WTC11 (cell line): ENCODE results near the gene FGD5.

Source experiments
- ELF4 ChIP-seq: sonication (generic); formaldehyde crosslinking; IDR thresholded peaks from 2 replicates; pipeline ENCODE4 v1.8.1; 2022; ENCODE audit warnings: low read depth, mild to moderate bottlenecking, moderate library complexity, missing genetic modification reagents
- KAT7 ChIP-seq: sonication (generic); formaldehyde crosslinking; IDR thresholded peaks from 2 replicates; pipeline ENCODE4 v1.8.1; 2023; ENCODE audit warnings: missing genetic modification reagents, mild to moderate bottlenecking, borderline replicate concordance
- NFE2L1 ChIP-seq: sonication (generic); formaldehyde crosslinking; IDR thresholded peaks from 2 replicates; pipeline ENCODE4 v1.8.1; 2023; ENCODE audit warnings: missing genetic modification reagents
- NR3C1 ChIP-seq: sonication (generic); formaldehyde crosslinking; conservative IDR thresholded peaks from 2 replicates; pipeline ENCODE4 v1.8.1; 2023; ENCODE audit warnings: low read depth, mild to moderate bottlenecking, missing genetic modification reagents
- TCF7 ChIP-seq: sonication (generic); formaldehyde crosslinking; IDR thresholded peaks from 2 replicates; pipeline ENCODE4 v1.8.0; 2022; ENCODE audit warnings: mild to moderate bottlenecking, low read depth, missing genetic modification reagents, moderate library complexity
- TF ChIP-seq, protein P1 (sequence below): sonication (generic); formaldehyde crosslinking; IDR thresholded peaks from 2 replicates; pipeline ENCODE4 v1.8.1; 2022; ENCODE audit warnings: missing genetic modification reagents, borderline replicate concordance
- TF ChIP-seq, protein P2 (sequence below): fragments of 200-600 bp; IDR thresholded peaks from 2 replicates; pipeline ENCODE4 v1.8.0; 2022; ENCODE audit warnings: antibody characterized with exemption
- TF ChIP-seq, protein P3 (sequence below): sonication (generic); formaldehyde crosslinking; IDR thresholded peaks from 2 replicates; pipeline ENCODE4 v1.8.1; 2022; ENCODE audit warnings: mild to moderate bottlenecking, moderate library complexity, missing genetic modification reagents
- TF ChIP-seq, protein P4 (sequence below): sonication (generic); formaldehyde crosslinking; conservative IDR thresholded peaks from 2 replicates; pipeline ENCODE4 v1.8.1; 2022; ENCODE audit warnings: mild to moderate bottlenecking, missing genetic modification reagents
- TF ChIP-seq, protein P5 (sequence below): sonication (generic); formaldehyde crosslinking; IDR thresholded peaks from 2 replicates; pipeline ENCODE4 v1.8.0; 2023; ENCODE audit warnings: mild to moderate bottlenecking, missing genetic modification reagents
- TF ChIP-seq, protein P6 (sequence below): sonication (generic); formaldehyde crosslinking; IDR thresholded peaks from 2 replicates; pipeline ENCODE4 v1.8.1; 2022; ENCODE audit warnings: low read depth, mild to moderate bottlenecking, moderate library complexity, missing genetic modification reagents, borderline replicate concordance

DNA sequence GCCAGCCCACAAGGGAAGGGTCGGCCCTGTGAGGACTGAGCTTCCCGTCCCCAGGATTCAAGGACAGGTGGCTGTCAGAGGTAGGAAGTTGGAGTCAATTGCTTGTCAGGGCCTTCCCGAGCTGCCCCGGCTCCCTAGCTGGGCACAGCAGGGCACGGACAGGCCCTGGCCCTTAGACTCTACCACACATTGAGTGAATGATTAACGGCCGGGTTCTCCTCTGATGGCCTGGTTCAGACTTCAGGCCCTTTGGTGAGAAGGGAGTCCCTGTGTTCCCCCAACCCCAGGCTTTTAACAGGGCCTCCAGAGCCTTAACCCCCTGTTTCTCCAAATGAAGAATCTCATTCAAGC lies 16.4 kb upstream of the FGD5 start:
- TF ChIP-seq NFE2L1 (CRISPR knock-in tag) (no peak), ELF4 (no peak), NR3C1 (CRISPR knock-in tag) (no peak), TCF7 (no peak), KAT7 (CRISPR knock-in tag) (no peak)
- TF ChIP-seq, protein P1, sequence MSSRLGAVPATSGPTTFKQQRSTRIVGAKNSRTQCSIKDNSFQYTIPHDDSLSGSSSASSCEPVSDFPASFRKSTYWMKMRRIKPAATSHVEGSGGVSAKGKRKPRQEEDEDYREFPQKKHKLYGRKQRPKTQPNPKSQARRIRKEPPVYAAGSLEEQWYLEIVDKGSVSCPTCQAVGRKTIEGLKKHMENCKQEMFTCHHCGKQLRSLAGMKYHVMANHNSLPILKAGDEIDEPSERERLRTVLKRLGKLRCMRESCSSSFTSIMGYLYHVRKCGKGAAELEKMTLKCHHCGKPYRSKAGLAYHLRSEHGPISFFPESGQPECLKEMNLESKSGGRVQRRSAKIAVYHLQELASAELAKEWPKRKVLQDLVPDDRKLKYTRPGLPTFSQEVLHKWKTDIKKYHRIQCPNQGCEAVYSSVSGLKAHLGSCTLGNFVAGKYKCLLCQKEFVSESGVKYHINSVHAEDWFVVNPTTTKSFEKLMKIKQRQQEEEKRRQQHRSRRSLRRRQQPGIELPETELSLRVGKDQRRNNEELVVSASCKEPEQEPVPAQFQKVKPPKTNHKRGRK: no peak
- TF ChIP-seq, protein P2, sequence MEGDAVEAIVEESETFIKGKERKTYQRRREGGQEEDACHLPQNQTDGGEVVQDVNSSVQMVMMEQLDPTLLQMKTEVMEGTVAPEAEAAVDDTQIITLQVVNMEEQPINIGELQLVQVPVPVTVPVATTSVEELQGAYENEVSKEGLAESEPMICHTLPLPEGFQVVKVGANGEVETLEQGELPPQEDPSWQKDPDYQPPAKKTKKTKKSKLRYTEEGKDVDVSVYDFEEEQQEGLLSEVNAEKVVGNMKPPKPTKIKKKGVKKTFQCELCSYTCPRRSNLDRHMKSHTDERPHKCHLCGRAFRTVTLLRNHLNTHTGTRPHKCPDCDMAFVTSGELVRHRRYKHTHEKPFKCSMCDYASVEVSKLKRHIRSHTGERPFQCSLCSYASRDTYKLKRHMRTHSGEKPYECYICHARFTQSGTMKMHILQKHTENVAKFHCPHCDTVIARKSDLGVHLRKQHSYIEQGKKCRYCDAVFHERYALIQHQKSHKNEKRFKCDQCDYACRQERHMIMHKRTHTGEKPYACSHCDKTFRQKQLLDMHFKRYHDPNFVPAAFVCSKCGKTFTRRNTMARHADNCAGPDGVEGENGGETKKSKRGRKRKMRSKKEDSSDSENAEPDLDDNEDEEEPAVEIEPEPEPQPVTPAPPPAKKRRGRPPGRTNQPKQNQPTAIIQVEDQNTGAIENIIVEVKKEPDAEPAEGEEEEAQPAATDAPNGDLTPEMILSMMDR: no peak
- TF ChIP-seq, protein P3, sequence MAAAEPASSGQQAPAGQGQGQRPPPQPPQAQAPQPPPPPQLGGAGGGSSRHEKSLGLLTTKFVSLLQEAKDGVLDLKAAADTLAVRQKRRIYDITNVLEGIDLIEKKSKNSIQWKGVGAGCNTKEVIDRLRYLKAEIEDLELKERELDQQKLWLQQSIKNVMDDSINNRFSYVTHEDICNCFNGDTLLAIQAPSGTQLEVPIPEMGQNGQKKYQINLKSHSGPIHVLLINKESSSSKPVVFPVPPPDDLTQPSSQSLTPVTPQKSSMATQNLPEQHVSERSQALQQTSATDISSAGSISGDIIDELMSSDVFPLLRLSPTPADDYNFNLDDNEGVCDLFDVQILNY (CRISPR knock-in tag): no peak
- TF ChIP-seq, protein P4, sequence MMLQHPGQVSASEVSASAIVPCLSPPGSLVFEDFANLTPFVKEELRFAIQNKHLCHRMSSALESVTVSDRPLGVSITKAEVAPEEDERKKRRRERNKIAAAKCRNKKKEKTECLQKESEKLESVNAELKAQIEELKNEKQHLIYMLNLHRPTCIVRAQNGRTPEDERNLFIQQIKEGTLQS (CRISPR knock-in tag): no peak
- TF ChIP-seq, protein P5, sequence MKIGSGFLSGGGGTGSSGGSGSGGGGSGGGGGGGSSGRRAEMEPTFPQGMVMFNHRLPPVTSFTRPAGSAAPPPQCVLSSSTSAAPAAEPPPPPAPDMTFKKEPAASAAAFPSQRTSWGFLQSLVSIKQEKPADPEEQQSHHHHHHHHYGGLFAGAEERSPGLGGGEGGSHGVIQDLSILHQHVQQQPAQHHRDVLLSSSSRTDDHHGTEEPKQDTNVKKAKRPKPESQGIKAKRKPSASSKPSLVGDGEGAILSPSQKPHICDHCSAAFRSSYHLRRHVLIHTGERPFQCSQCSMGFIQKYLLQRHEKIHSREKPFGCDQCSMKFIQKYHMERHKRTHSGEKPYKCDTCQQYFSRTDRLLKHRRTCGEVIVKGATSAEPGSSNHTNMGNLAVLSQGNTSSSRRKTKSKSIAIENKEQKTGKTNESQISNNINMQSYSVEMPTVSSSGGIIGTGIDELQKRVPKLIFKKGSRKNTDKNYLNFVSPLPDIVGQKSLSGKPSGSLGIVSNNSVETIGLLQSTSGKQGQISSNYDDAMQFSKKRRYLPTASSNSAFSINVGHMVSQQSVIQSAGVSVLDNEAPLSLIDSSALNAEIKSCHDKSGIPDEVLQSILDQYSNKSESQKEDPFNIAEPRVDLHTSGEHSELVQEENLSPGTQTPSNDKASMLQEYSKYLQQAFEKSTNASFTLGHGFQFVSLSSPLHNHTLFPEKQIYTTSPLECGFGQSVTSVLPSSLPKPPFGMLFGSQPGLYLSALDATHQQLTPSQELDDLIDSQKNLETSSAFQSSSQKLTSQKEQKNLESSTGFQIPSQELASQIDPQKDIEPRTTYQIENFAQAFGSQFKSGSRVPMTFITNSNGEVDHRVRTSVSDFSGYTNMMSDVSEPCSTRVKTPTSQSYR (CRISPR knock-in tag): no peak
- TF ChIP-seq, protein P6, sequence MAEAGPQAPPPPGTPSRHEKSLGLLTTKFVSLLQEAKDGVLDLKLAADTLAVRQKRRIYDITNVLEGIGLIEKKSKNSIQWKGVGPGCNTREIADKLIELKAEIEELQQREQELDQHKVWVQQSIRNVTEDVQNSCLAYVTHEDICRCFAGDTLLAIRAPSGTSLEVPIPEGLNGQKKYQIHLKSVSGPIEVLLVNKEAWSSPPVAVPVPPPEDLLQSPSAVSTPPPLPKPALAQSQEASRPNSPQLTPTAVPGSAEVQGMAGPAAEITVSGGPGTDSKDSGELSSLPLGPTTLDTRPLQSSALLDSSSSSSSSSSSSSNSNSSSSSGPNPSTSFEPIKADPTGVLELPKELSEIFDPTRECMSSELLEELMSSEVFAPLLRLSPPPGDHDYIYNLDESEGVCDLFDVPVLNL (CRISPR knock-in tag): no peak
